T-helper 2 cell (primary cell): Measurements from ENCODE around the gene PFDN1.
A peak's percentile ranks its signal among the peaks of the same experiment; 100 is the strongest.
"Not testable (repeated sequence)": the region's sequence is repeated elsewhere in the genome, so short reads cannot be mapped to it uniquely, and the experiment has no call there.

Experiments used
- DNase-seq, 5 experiments: peaks; one replicate each; pipeline versions ENCODE4 v3.0.0 to v3.0.0-alpha.2; 2012 to 2022
- total RNA-seq, 2 donors: gene quantifications; one replicate each; lab custom pipeline; 2026; lab: John Stamatoyannopoulos, UW

Gene PFDN1
- total RNA-seq = 14.7 to 26.5 reads per million in 2 donors

GRCh38 chr5:140302786-140303639, at the start of gene PFDN1:
Gene PFDN1, minus strand, starts transcription at chr5:140303101. Its CDS starts 28 bp downstream, at chr5:140303073.
- peak; percentile 76 to 95 (median 86) for DNase-seq

- peak in 2 of 5 experiments; percentile 60 to 65 for DNase-seq
Measured at GRCh38 chr5:140351609-140352334, 48.9 kb upstream of the PFDN1 start.

- DNase-seq = no peak
Measured at GRCh38 chr5:140349244-140349643, 46.3 kb upstream of the PFDN1 start.

- DNase-seq = no peak
Measured at GRCh38 chr5:140348104-140348503, 45.2 kb upstream of the PFDN1 start.

- no peak for DNase-seq
Measured at GRCh38 chr5:140347360-140347759, 44.5 kb upstream of the PFDN1 start.

GRCh38 chr5:140346348-140347221, 43.7 kb upstream of the PFDN1 start, which contains the start of gene HBEGF:
Gene HBEGF, minus strand, starts transcription at chr5:140346603. Its CDS starts 275 bp downstream, at chr5:140346328.
- DNase-seq = peak; percentile 15 to 48 (median 35)

- DNase-seq = no peak
Measured at GRCh38 chr5:140345919-140346347, 43.0 kb upstream of the PFDN1 start.

GRCh38 chr5:140344683-140345423, 42.0 kb upstream of the PFDN1 start:
- no peak for DNase-seq

GRCh38 chr5:140343849-140344248, 40.9 kb upstream of the PFDN1 start:
- DNase-seq = not testable (repeated sequence)

GRCh38 chr5:140342896-140343295, 40.0 kb upstream of the PFDN1 start:
- DNase-seq = no peak

- DNase-seq = peak in 1 of 5 experiments; percentile 82
Measured at GRCh38 chr5:140342287-140342686, 39.4 kb upstream of the PFDN1 start.

GRCh38 chr5:140341591-140341990, 38.7 kb upstream of the PFDN1 start:
- DNase-seq = no peak

- DNase-seq = no peak
Measured at GRCh38 chr5:140340605-140341121, 37.8 kb upstream of the PFDN1 start.

- DNase-seq = no peak
Measured at GRCh38 chr5:140339636-140340035, 36.7 kb upstream of the PFDN1 start.

GRCh38 chr5:140338908-140339307, 36.0 kb upstream of the PFDN1 start:
- no peak for DNase-seq

GRCh38 chr5:140338336-140338735, 35.4 kb upstream of the PFDN1 start:
- DNase-seq = no peak

- no peak for DNase-seq
Measured at GRCh38 chr5:140337880-140338279, 35.0 kb upstream of the PFDN1 start.

GRCh38 chr5:140336388-140336787, 33.5 kb upstream of the PFDN1 start:
- no peak for DNase-seq

- no peak for DNase-seq
Measured at GRCh38 chr5:140331638-140332037, 28.7 kb upstream of the PFDN1 start.

GRCh38 chr5:140329739-140330481, 27.0 kb upstream of the PFDN1 start:
- no peak for DNase-seq
